WTC11 (cell line): ENCODE data around the gene SLCO1B1.

ENCODE experiments used
- CTCF ChIP-seq: fragments of 200-600 bp; IDR thresholded peaks from 2 replicates; pipeline ENCODE4 v1.8.0; 2022; ENCODE audit warnings: antibody characterized with exemption
- IRF2 ChIP-seq: sonication (generic); formaldehyde crosslinking; IDR thresholded peaks from 2 replicates; pipeline ENCODE4 v1.8.0; 2022; ENCODE audit warnings: low read depth, missing genetic modification reagents, borderline replicate concordance
- JAZF1 ChIP-seq: fragments of 250-450 bp; sonication (Bioruptor Pico); IDR thresholded peaks from 2 replicates; pipeline ENCODE4 v1.9.0; 2021; ENCODE audit warnings: moderate library complexity, mild to moderate bottlenecking, inconsistent platforms
- JUN ChIP-seq: sonication (generic); formaldehyde crosslinking; IDR thresholded peaks from 2 replicates; pipeline ENCODE4 v1.8.0; 2023; ENCODE audit warnings: mild to moderate bottlenecking, missing genetic modification reagents
- SMAD4 ChIP-seq: sonication (generic); formaldehyde crosslinking; IDR thresholded peaks from 2 replicates; pipeline ENCODE4 v1.8.0; 2022; ENCODE audit warnings: mild to moderate bottlenecking, missing genetic modification reagents
- TF ChIP-seq, protein P1 (sequence below): sonication (generic); formaldehyde crosslinking; IDR thresholded peaks from 2 replicates; pipeline ENCODE4 v1.8.0; 2022; ENCODE audit warnings: missing genetic modification reagents

DNA sequence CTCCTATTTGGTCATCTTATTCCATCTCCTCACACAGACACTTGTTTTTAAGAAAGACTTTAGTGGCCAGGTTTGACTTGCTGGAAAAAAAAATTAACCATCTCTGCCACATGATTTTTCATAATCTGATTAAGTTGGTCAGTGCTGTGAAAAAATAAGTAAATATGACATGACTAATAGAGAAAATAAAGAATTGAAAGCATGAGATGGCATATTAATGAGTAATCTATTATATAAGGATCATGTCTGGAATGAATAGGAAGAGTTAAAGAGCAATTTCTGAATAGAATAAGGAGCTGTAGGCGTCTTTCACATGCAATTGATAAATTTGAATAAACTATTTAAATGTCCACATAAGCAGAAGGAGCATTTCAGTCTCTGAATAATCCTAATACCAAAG, 12.2 kb upstream of the SLCO1B1 start:
- TF ChIP-seq CTCF (no peak), IRF2 (CRISPR knock-in tag) (no peak), SMAD4 (CRISPR knock-in tag) (no peak), JUN (CRISPR knock-in tag) (no peak), JAZF1 (CRISPR knock-in tag) (no peak)
- TF ChIP-seq, protein P1, sequence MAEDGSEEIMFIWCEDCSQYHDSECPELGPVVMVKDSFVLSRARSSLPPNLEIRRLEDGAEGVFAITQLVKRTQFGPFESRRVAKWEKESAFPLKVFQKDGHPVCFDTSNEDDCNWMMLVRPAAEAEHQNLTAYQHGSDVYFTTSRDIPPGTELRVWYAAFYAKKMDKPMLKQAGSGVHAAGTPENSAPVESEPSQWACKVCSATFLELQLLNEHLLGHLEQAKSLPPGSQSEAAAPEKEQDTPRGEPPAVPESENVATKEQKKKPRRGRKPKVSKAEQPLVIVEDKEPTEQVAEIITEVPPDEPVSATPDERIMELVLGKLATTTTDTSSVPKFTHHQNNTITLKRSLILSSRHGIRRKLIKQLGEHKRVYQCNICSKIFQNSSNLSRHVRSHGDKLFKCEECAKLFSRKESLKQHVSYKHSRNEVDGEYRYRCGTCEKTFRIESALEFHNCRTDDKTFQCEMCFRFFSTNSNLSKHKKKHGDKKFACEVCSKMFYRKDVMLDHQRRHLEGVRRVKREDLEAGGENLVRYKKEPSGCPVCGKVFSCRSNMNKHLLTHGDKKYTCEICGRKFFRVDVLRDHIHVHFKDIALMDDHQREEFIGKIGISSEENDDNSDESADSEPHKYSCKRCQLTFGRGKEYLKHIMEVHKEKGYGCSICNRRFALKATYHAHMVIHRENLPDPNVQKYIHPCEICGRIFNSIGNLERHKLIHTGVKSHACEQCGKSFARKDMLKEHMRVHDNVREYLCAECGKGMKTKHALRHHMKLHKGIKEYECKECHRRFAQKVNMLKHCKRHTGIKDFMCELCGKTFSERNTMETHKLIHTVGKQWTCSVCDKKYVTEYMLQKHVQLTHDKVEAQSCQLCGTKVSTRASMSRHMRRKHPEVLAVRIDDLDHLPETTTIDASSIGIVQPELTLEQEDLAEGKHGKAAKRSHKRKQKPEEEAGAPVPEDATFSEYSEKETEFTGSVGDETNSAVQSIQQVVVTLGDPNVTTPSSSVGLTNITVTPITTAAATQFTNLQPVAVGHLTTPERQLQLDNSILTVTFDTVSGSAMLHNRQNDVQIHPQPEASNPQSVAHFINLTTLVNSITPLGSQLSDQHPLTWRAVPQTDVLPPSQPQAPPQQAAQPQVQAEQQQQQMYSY (CRISPR knock-in tag): no peak
